ENCODE results near the gene CEACAM16. TPM values are rescaled to one million over a fixed set of nuclear protein-coding genes. Genes with fewer than 3 reads are reported as not detected.

Gene CEACAM16
- total RNA-seq, 2 donors from 2014 or later = not detected

- H3K4me3 ChIP-seq (ENCODE audit: low read length) = peak overlapping the region; percentile 59
- H3K36me3 ChIP-seq (ENCODE audit: control insufficient read depth, insufficient read depth, low read length) = no peaks in the 10 kb centered on the region
- H3K27ac ChIP-seq (ENCODE audit: low read depth, low read length) = no peak overlapping the region
- peak; percentile 89 for DNase-seq
- WGBS, 2 experiments (ENCODE audit: insufficient coverage in 1 of 2, insufficient read length in 1 of 2) = 20 to 48% methylated on average over 7 to 18 of the region's 18 CpGs
- H3K9ac ChIP-seq (ENCODE audit: extremely low read depth, low read length, poor library complexity, severe bottlenecking) = no peak overlapping the region
- Mint-ChIP-seq H3K36me3 (ENCODE audit: low read depth) (no peaks in the 10 kb centered on the region), H3K9me3 (no peaks in the 10 kb centered on the region), H3K4me1 (peaks cover 11% of the 10 kb centered on the region), H3K27me3 (ENCODE audit: insufficient read depth) (peaks cover 93% of the 10 kb centered on the region), H3K27ac (no peak overlapping the region), H3K4me3 (peak overlapping the region; percentile 52)
- H3K9me3 ChIP-seq (ENCODE audit: control insufficient read depth, low read length) = no peaks in the 10 kb centered on the region
- peaks cover 53% of the 10 kb centered on the region for H3K27me3 ChIP-seq (ENCODE audit: control insufficient read depth, insufficient read depth, low read length, poor library complexity, severe bottlenecking)
- TF ChIP-seq CTCF (conservative IDR thresholded peaks at IDR 0.05) = peak; percentile 19
- H3K4me1 ChIP-seq (ENCODE audit: control insufficient read depth, insufficient read depth, low read length) = peaks cover 4% of the 10 kb centered on the region
Observed at GRCh38 chr19:44752816-44753625, 54.1 kb downstream of the CEACAM16 start.

GRCh38 chr19:44753626-44753931 lies 54.6 kb downstream of the CEACAM16 start:
- Histone ChIP-seq H3K4me3 (ENCODE audit: low read length) (peak overlapping the region; percentile 71), H3K4me1 (ENCODE audit: control insufficient read depth, insufficient read depth, low read length) (peaks cover 4% of the 10 kb centered on the region), H3K9me3 (ENCODE audit: control insufficient read depth, low read length) (no peaks in the 10 kb centered on the region), H3K9ac (ENCODE audit: extremely low read depth, low read length, poor library complexity, severe bottlenecking) (no peak overlapping the region), H3K36me3 (ENCODE audit: control insufficient read depth, insufficient read depth, low read length) (no peaks in the 10 kb centered on the region), H3K27me3 (ENCODE audit: control insufficient read depth, insufficient read depth, low read length, poor library complexity, severe bottlenecking) (peaks cover 52% of the 10 kb centered on the region), H3K27ac (ENCODE audit: low read depth, low read length) (no peak overlapping the region)
- 0 to 4% methylated on average over 3 to 9 of the region's 11 CpGs for WGBS, 2 experiments (ENCODE audit: insufficient coverage in 1 of 2, insufficient read length in 1 of 2)
- Mint-ChIP-seq H3K9me3 (no peaks in the 10 kb centered on the region), H3K36me3 (ENCODE audit: low read depth) (no peaks in the 10 kb centered on the region), H3K4me1 (peaks cover 13% of the 10 kb centered on the region), H3K4me3 (peak overlapping the region; percentile 52), H3K27me3 (ENCODE audit: insufficient read depth) (peaks cover 96% of the 10 kb centered on the region), H3K27ac (no peak overlapping the region)
- no peak for TF ChIP-seq CTCF (conservative IDR thresholded peaks at IDR 0.05)
- DNase-seq = no peak

- Mint-ChIP-seq H3K27ac (no peak overlapping the region), H3K4me1 (peaks cover 13% of the 10 kb centered on the region)
Observed at GRCh38 chr19:44753932-44754749, 55.2 kb downstream of the CEACAM16 start.

More at GRCh38 chr19:44753932-44754749, 55.2 kb downstream of the CEACAM16 start:
- Histone ChIP-seq H3K36me3 (ENCODE audit: control insufficient read depth, insufficient read depth, low read length) (no peaks in the 10 kb centered on the region), H3K9ac (ENCODE audit: extremely low read depth, low read length, poor library complexity, severe bottlenecking) (no peak overlapping the region), H3K4me1 (ENCODE audit: control insufficient read depth, insufficient read depth, low read length) (peaks cover 4% of the 10 kb centered on the region), H3K27me3 (ENCODE audit: control insufficient read depth, insufficient read depth, low read length, poor library complexity, severe bottlenecking) (peaks cover 50% of the 10 kb centered on the region), H3K4me3 (ENCODE audit: low read length) (peak overlapping the region; percentile 71), H3K27ac (ENCODE audit: low read depth, low read length) (no peak overlapping the region), H3K9me3 (ENCODE audit: control insufficient read depth, low read length) (no peaks in the 10 kb centered on the region)
- Mint-ChIP-seq H3K27me3 (ENCODE audit: insufficient read depth) (peaks cover 95% of the 10 kb centered on the region), H3K36me3 (ENCODE audit: low read depth) (no peaks in the 10 kb centered on the region), H3K4me3 (peak overlapping the region; percentile 52), H3K9me3 (no peaks in the 10 kb centered on the region)
- no peak for TF ChIP-seq CTCF (conservative IDR thresholded peaks at IDR 0.05)
- WGBS, 2 experiments (ENCODE audit: insufficient coverage in 1 of 2, insufficient read length in 1 of 2) = 4 to 6% methylated on average over 8 to 33 of the region's 33 CpGs
- peak; percentile 87 for DNase-seq

Measured in endodermal cell (in vitro differentiated cells).